ENCODE measurements around the gene PPP1R15A.

Gene PPP1R15A

GRCh38 chr19:48835734-48836088, 36.5 kb upstream of the PPP1R15A start:
- TF ChIP-seq SNAI2 (CRISPR knock-in tag; IDR thresholded peaks at IDR 0.05) (no peak), TSHZ2 (CRISPR knock-in tag; IDR thresholded peaks at IDR 0.05) (no peak), CSDC2 (CRISPR knock-in tag; IDR thresholded peaks at IDR 0.05) (no peak), TOX (CRISPR knock-in tag; IDR thresholded peaks at IDR 0.05; ENCODE audit: borderline replicate concordance) (no peak), POU6F1 (CRISPR knock-in tag; IDR thresholded peaks at IDR 0.05; ENCODE audit: borderline replicate concordance, low read depth) (no peak)
- ATAC-seq: peak; percentile 88

- ATAC-seq: peak; percentile 69
- no peak for TF ChIP-seq TCF4 (CRISPR knock-in tag; IDR thresholded peaks at IDR 0.05; ENCODE audit: borderline replicate concordance)
- TF ChIP-seq ZNF565 (CRISPR knock-in tag; conservative IDR thresholded peaks at IDR 0.05; ENCODE audit: low read depth): no peak
- TF ChIP-seq OSR1 (CRISPR knock-in tag; IDR thresholded peaks at IDR 0.05): no peak
- no peak for TF ChIP-seq CSDC2 (CRISPR knock-in tag; IDR thresholded peaks at IDR 0.05)
- TF ChIP-seq RARB (CRISPR knock-in tag; IDR thresholded peaks at IDR 0.05): no peak
- no peak for TF ChIP-seq ZFP3 (CRISPR knock-in tag; IDR thresholded peaks at IDR 0.05)
- no peak for TF ChIP-seq ESRRG (CRISPR knock-in tag; IDR thresholded peaks at IDR 0.05)
- no peak for TF ChIP-seq BACH2 (CRISPR knock-in tag; IDR thresholded peaks at IDR 0.05; ENCODE audit: borderline replicate concordance)
- TF ChIP-seq ISL1 (CRISPR knock-in tag; IDR thresholded peaks at IDR 0.05): no peak
- TF ChIP-seq ZNF8 (CRISPR knock-in tag; IDR thresholded peaks at IDR 0.05): no peak
- TF ChIP-seq ZNF70 (CRISPR knock-in tag; IDR thresholded peaks at IDR 0.05): no peak
- no peak for TF ChIP-seq ZFP30 (CRISPR knock-in tag; IDR thresholded peaks at IDR 0.05)
- TF ChIP-seq TSHZ2 (CRISPR knock-in tag; IDR thresholded peaks at IDR 0.05): no peak
Observed at GRCh38 chr19:48836089-48837017, 35.9 kb upstream of the PPP1R15A start, which contains the start of gene HSD17B14. TSS of gene HSD17B14 (minus strand) at chr19:48836491. CDS start at chr19:48836411, 80 bp downstream.

GRCh38 chr19:48837051-48837524, 35.1 kb upstream of the PPP1R15A start:
- TF ChIP-seq GLIS3 (CRISPR knock-in tag; IDR thresholded peaks at IDR 0.05): no peak
- TF ChIP-seq ARNTL (CRISPR knock-in tag; IDR thresholded peaks at IDR 0.05; ENCODE audit: borderline replicate concordance, low read depth): no peak
- TF ChIP-seq ZNF565 (CRISPR knock-in tag; conservative IDR thresholded peaks at IDR 0.05; ENCODE audit: low read depth): no peak
- no peak for TF ChIP-seq ZNF70 (CRISPR knock-in tag; IDR thresholded peaks at IDR 0.05)
- no peak for TF ChIP-seq PATZ1 (CRISPR knock-in tag; IDR thresholded peaks at IDR 0.05; ENCODE audit: borderline replicate concordance)
- TF ChIP-seq TCF4 (CRISPR knock-in tag; IDR thresholded peaks at IDR 0.05; ENCODE audit: borderline replicate concordance): no peak
- no peak for TF ChIP-seq CSDC2 (CRISPR knock-in tag; IDR thresholded peaks at IDR 0.05)
- no peak for TF ChIP-seq TOX (CRISPR knock-in tag; IDR thresholded peaks at IDR 0.05; ENCODE audit: borderline replicate concordance)
- no peak for TF ChIP-seq CSRNP3 (CRISPR knock-in tag; IDR thresholded peaks at IDR 0.05)
- TF ChIP-seq OSR1 (CRISPR knock-in tag; IDR thresholded peaks at IDR 0.05): no peak
- peak; percentile 96 for ATAC-seq

All from SK-N-SH treated with all-trans-retinoic acid at 6 μM for 48 hours (cell line).